ENCODE data around the gene HSP90AA1. TPM values are rescaled to one million over a fixed set of nuclear protein-coding genes. Genes with fewer than 3 reads are reported as not detected.

Gene HSP90AA1
- total and polyA plus RNA-seq, 2 of the 8 experiments (the other 6 are each of a cell fraction or from before 2014, with no cell fraction given): 339 to 878 TPM

DNA sequence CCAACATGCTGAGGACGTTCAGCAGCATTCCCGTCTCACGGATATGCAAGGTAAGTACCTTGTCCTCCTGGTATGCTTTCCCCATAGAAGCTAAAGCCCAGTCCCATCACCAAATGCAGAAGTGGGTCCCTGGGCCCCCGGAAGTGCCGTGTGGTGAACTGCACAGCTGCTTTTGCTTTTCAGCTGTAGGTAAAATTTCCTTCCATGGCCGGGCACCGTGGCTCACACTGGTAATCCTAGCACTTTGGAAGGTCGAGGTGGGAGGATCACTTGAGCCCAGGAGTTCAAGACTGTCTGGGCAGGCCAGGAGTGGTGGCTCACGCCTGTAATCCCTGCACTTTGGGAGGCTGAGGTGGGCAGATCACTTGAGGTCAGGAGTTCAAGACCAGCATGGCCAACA is 44.1 kb downstream of the HSP90AA1 start:
- POLR2A ChIA-PET (ENCODE audit: partially characterized antibody): no interaction called here
- Histone ChIP-seq H3K9me3 (ENCODE audit: insufficient read depth in 2 of 2, low read depth in 1 of 2, low read length in 1 of 2) (no peaks in the 10 kb centered on the region), H3K27me3 (replicated peaks in 1 of 4; ENCODE audit: control insufficient read depth in 3 of 4, extremely low read depth in 1 of 4, insufficient read depth in 3 of 4, low read length in 3 of 4) (no peaks in the 10 kb centered on the region), H2BK5ac (ENCODE audit: low read depth, low read length) (no peak overlapping the region), H3K79me2 (ENCODE audit: control insufficient read depth in 1 of 2, insufficient read depth in 2 of 2, low read length in 2 of 2) (no peaks in the 10 kb centered on the region), H3K4me1 (replicated peaks in 1 of 4; ENCODE audit: control insufficient read depth in 3 of 4, insufficient read depth in 4 of 4, low read length in 3 of 4) (no peaks in the 10 kb centered on the region), H2BK20ac (ENCODE audit: low read length) (no peak overlapping the region), H3K4me3 (ENCODE audit: extremely low read depth in 1 of 4, insufficient read depth in 2 of 4, low read depth in 3 of 4, low read length in 4 of 4) (no peak overlapping the region), H3K36me3 (ENCODE audit: control insufficient read depth in 2 of 4, insufficient read depth in 4 of 4, low read length in 3 of 4) (peaks cover 43 to 77% (median 68%) of the 10 kb centered on the region in 4 experiments), H3K4me2 (ENCODE audit: insufficient read depth in 1 of 2, low read depth in 2 of 2, low read length in 2 of 2) (no peak overlapping the region), H3K56ac (replicated peaks; ENCODE audit: insufficient read length, low read depth, low read length) (no peak overlapping the region), H2BK15ac (ENCODE audit: low read length) (no peak overlapping the region), H2AK5ac (ENCODE audit: low read depth, low read length) (no peak overlapping the region), H2BK120ac (replicated peaks; ENCODE audit: low read depth, low read length) (no peak overlapping the region), H3K23me2 (ENCODE audit: low read depth, low read length) (no peaks in the 10 kb centered on the region), H3K18ac (ENCODE audit: extremely low read depth, low read length) (no peak overlapping the region), H4K91ac (replicated peaks; ENCODE audit: insufficient read length, low read length) (no peak overlapping the region), H3K23ac (ENCODE audit: insufficient read length) (no peak overlapping the region), H3K14ac (ENCODE audit: insufficient read length) (no peak overlapping the region), H3K4ac (replicated peaks; ENCODE audit: insufficient read length, low read depth, low read length) (no peak overlapping the region), H2BK12ac (ENCODE audit: low read depth, low read length) (no peak overlapping the region), H4K5ac (ENCODE audit: insufficient read length, low read depth, low read length) (no peak overlapping the region), H3K79me1 (ENCODE audit: low read depth, low read length) (no peaks in the 10 kb centered on the region), H2AFZ (ENCODE audit: low read length) (no peak overlapping the region), H4K8ac (ENCODE audit: extremely low read depth, insufficient read depth, low read length) (no peak overlapping the region), H3K9ac (replicated peaks in 1 of 4; ENCODE audit: extremely low read depth in 1 of 4, low read depth in 3 of 4, low read length in 3 of 4) (no peak overlapping the region), H3K27ac (ENCODE audit: low read depth, low read length) (no peak overlapping the region), H4K20me1 (replicated peaks in 1 of 2; ENCODE audit: control insufficient read depth in 1 of 2, insufficient read depth in 2 of 2, low read length in 2 of 2) (peaks cover 0 to 10% of the 10 kb centered on the region in 2 experiments)
- 96% methylated on average over 9 of the region's 9 CpGs; no CpG with 5 or more reads in 1 of the 2 experiments for WGBS, 2 experiments (ENCODE audit: extremely low coverage in 1 of 2, insufficient coverage in 1 of 2, insufficient read length in 1 of 2, insufficient replicate concordance in 2 of 2, low coverage in 1 of 2, low lambda C conversion rate in 2 of 2, missing lambda C conversion rate in 1 of 2)
- CTCF ChIA-PET (ENCODE audit: partially characterized antibody): interaction anchor here (1.1 kb wide), 1 partner anchor 10 kb away, joined by 3 read pairs; no protein-coding TSS in a partner anchor
- DNase-seq (ENCODE audit: low read depth in 1 of 2, low spot score in 2 of 2) (no peak), FAIRE-seq (no peak)
- TF ChIP-seq TAF1 (IDR thresholded peaks at IDR 0.05; ENCODE audit: low read depth, low read length): no peak
- TF ChIP-seq TBP (IDR thresholded peaks at IDR 0.05; ENCODE audit: low read depth, low read length): no peak
- TF ChIP-seq KDM4A (IDR thresholded peaks at IDR 0.05; ENCODE audit: low read depth, low read length, severe bottlenecking): no peak
- no peak for TF ChIP-seq CHD2 (IDR thresholded peaks at IDR 0.05; ENCODE audit: low read length)
- TF ChIP-seq NANOG (IDR thresholded peaks at IDR 0.05; ENCODE audit: insufficient read depth, low read depth, low read length, poor library complexity, severe bottlenecking): no peak
- no peak for TF ChIP-seq GABPA (IDR thresholded peaks at IDR 0.05; ENCODE audit: borderline replicate concordance, insufficient read depth, low read length)
- no peak for TF ChIP-seq JUN (IDR thresholded peaks at IDR 0.05; ENCODE audit: low read depth, low read length)
- no peak for TF ChIP-seq EGR1 (IDR thresholded peaks at IDR 0.05; ENCODE audit: borderline replicate concordance, low read depth, low read length)
- TF ChIP-seq EP300 (IDR thresholded peaks at IDR 0.05; ENCODE audit: borderline replicate concordance in 1 of 2, low read depth in 2 of 2, low read length in 2 of 2): no peak
- no peak for TF ChIP-seq ASH2L (IDR thresholded peaks at IDR 0.05; ENCODE audit: low read length)
- no peak for TF ChIP-seq SIRT6 (IDR thresholded peaks at IDR 0.05; ENCODE audit: low read length)
- TF ChIP-seq SP1 (IDR thresholded peaks at IDR 0.05; ENCODE audit: low read depth, low read length): no peak
- TF ChIP-seq ATF3 (IDR thresholded peaks at IDR 0.05; ENCODE audit: insufficient read depth, low read depth, low read length): no peak
- no peak for TF ChIP-seq SAP30 (IDR thresholded peaks at IDR 0.05; ENCODE audit: insufficient read depth, insufficient replicate concordance, low read length)

Measured in H1 (cell line).